Pancreas (tissue), 10 donors: ENCODE data around the gene KBTBD3. TPM values are rescaled to one million over a fixed set of nuclear protein-coding genes. Genes with fewer than 3 reads are reported as not detected.

ENCODE experiments used
- ATAC-seq, 4 donors: fragments of 200-7000 bp; cut with Tn5 transposase; one replicate each; pipeline versions ENCODE4 v1.8.0 to v1.9.1; 2020; ENCODE audit warnings: mild to moderate bottlenecking in 4 of 4, moderate library complexity in 4 of 4
- DNase-seq, 6 donors: peaks; one replicate each; pipeline ENCODE4 v3.0.0-alpha.2; 2020
- FAIRE-seq: peaks from 2 replicates; lab custom pipeline; 2012; peaks lifted over from hg19 to GRCh38; lab: Jason Lieb, UNC
- H3K27ac ChIP-seq, 4 donors: fragments of 200-600 bp; sonication (generic); 1 replicate in 3 of 4; 2 replicates in 1 of 4; pipeline versions ENCODE4 v1.5.0 to v1.8.0; 2020
- H3K27me3 ChIP-seq, 4 donors: fragments of 200-600 bp; one replicate each; pipeline ENCODE4 v1.8.0; 2021
- H3K36me3 ChIP-seq, 3 donors: fragments of 200-600 bp; sonication (generic) in 1 of 3; one replicate each; pipeline versions ENCODE4 v1.5.0 to v1.8.0; 2020 to 2021
- H3K4me1 ChIP-seq, 3 donors: fragments of 200-600 bp; one replicate each; pipeline ENCODE4 v1.8.0; 2021
- H3K4me3 ChIP-seq, 4 donors: fragments of 200-600 bp; sonication (generic) in 2 of 4; one replicate each; pipeline versions ENCODE4 v1.5.0 to v1.8.0; 2020 to 2021
- H3K9me3 ChIP-seq, 4 donors: fragments of 200-600 bp; one replicate each; pipeline ENCODE4 v1.8.0; 2021
- CTCF ChIP-seq, 4 donors: fragments of 200-600 bp; sonication (generic) in 3 of 4; IDR thresholded peaks; one replicate each; pipeline versions ENCODE4 v1.5.0 to v1.8.0; 2021; ENCODE audit warnings: antibody characterized with exemption in 4 of 4
- WGBS, 2 donors: extraction: QIAGEN DNeasy Blood & Tissue Kit; methylation state at CpG; one replicate each; pipeline ENCODE4 v1.1.7; 2013; 5-methylcytosine and 5-hydroxymethylcytosine counted together
- intact Hi-C, 3 donors: fragments of 100-400 bp; cut with DNase I; formaldehyde crosslinking; loops; one replicate each; pipeline versions ENCODE4 v1.11.1 to v1.14.2; 2022
- polyA plus RNA-seq, 2 donors: library from polyadenylated mRNA; stranded (reverse); fragments of 200-250 nt; gene quantifications; one replicate each; pipeline ENCODE4 v1.2.3, GENCODE V29; 2013
- total RNA-seq, 6 donors: library from RNA; stranded (reverse); fragmentation: NEBNext Ultra II Directional in 4 of 6; extraction: Animal tissue kit (Norgen Biotek cat#: 25700) in 4 of 6; gene quantifications; one replicate each; pipeline versions ENCODE4 v1.2.1 to v1.2.4, GENCODE V29; 2021 to 2023
- donor health status: healthy with polysubstance abuse.
- donor health status: DM: no; HTN: no; CAD: no; lungs with moderate emphysema.
- donor health status: DM: no; HTN: no; CAD: no.
- donor health status: control.
- donor health status: control.
- donor health status: Bipolar disorder and iron deficiency.
- donor health status: DM: yes; HTN: yes; CAD: no.
- donor health status: DM: no; HTN: no; CAD: no.
- donor health status: DM: no; HTN: no; CAD: no.
- donor health status: DM: yes; HTN: yes; CAD: no.

Gene KBTBD3
- total and polyA plus RNA-seq, 8 donors: 2.7 to 11.1 (median 5.4) TPM

- TF ChIP-seq CTCF (IDR thresholded peaks at IDR 0.05): peak; percentile 42 to 87 (median 81)
- peak; percentile 81 to 96 (median 93) for ATAC-seq
- peak; percentile 64 for FAIRE-seq
- 13 to 14% methylated on average over 9 of the region's 9 CpGs for WGBS, 2 donors
- no peak overlapping the region for H3K4me3 ChIP-seq
- peak overlapping the region in 1 of 4 donors; percentile 28 for H3K27ac ChIP-seq
- H3K27me3 ChIP-seq: no peaks in the 10 kb centered on the region
- peak; percentile 19 to 69 (median 38) for DNase-seq
- no peaks in the 10 kb centered on the region for H3K9me3 ChIP-seq
- intact Hi-C loops: no loop called here
- H3K36me3 ChIP-seq: peaks cover 0 to 15% (median 7%) of the 10 kb centered on the region in 3 donors
- H3K4me1 ChIP-seq: peaks cover 18 to 45% (median 24%) of the 10 kb centered on the region in 3 donors
Observed at GRCh38 chr11:106087815-106088435, 10.8 kb upstream of the KBTBD3 start.

- no peak for FAIRE-seq
- Histone ChIP-seq H3K27ac (peak overlapping the region in 1 of 4 donors; percentile 28), H3K27me3 (no peaks in the 10 kb centered on the region), H3K36me3 (peaks cover 0 to 10% (median 6%) of the 10 kb centered on the region in 3 donors), H3K9me3 (no peaks in the 10 kb centered on the region), H3K4me1 (peaks cover 18 to 50% (median 31%) of the 10 kb centered on the region in 3 donors), H3K4me3 (no peak overlapping the region)
- DNase-seq: no peak
- no peak for TF ChIP-seq CTCF (IDR thresholded peaks at IDR 0.05)
- intact Hi-C loops: no loop called here
- ATAC-seq: peak in 3 of 4 donors; percentile 16 to 20 (median 19)
- 27 to 28% methylated on average over 2 of the region's 2 CpGs for WGBS, 2 donors
Observed at GRCh38 chr11:106086850-106087249, 9.7 kb upstream of the KBTBD3 start.

- DNase-seq: no peak
- FAIRE-seq: no peak
- peaks cover 0 to 10% (median 2%) of the 10 kb centered on the region in 3 donors for H3K36me3 ChIP-seq
- H3K4me1 ChIP-seq: peaks cover 21 to 54% (median 35%) of the 10 kb centered on the region in 3 donors
- no peak overlapping the region for H3K4me3 ChIP-seq
- H3K27me3 ChIP-seq: no peaks in the 10 kb centered on the region
- intact Hi-C loops: no loop called here
- TF ChIP-seq CTCF (IDR thresholded peaks at IDR 0.05): no peak
- no peaks in the 10 kb centered on the region for H3K9me3 ChIP-seq
- 98 to 100% methylated on average over 1 of the region's 1 CpG for WGBS, 2 donors
- ATAC-seq: no peak
- H3K27ac ChIP-seq: peak overlapping the region in 1 of 4 donors; percentile 28
Observed at GRCh38 chr11:106086135-106086534, 9.0 kb upstream of the KBTBD3 start.

GRCh38 chr11:106082096-106082495, 4.9 kb upstream of the KBTBD3 start:
- FAIRE-seq: no peak
- intact Hi-C loops: no loop called here
- no peak for DNase-seq
- Histone ChIP-seq H3K9me3 (no peaks in the 10 kb centered on the region), H3K27me3 (no peaks in the 10 kb centered on the region), H3K36me3 (peaks cover 0 to 21% (median 0%) of the 10 kb centered on the region in 3 donors), H3K27ac (no peak overlapping the region), H3K4me1 (peaks cover 18 to 51% (median 45%) of the 10 kb centered on the region in 3 donors), H3K4me3 (no peak overlapping the region)
- no peak for TF ChIP-seq CTCF (IDR thresholded peaks at IDR 0.05)
- no peak for ATAC-seq
